NCI-H748 (cell line): Measurements from ENCODE around the gene UBL5.

Experiments used
- DNase-seq: peaks from one replicate; lab custom pipeline; 2025; ENCODE audit not compliant: unreplicated experiment; lab: John Stamatoyannopoulos, UW

UBL5 gene

GRCh38 chr19:9878511-9879196 is 50.9 kb downstream of the UBL5 start:
- no peak for DNase-seq
